Measurements from ENCODE around the gene FGF12.

Gene FGF12

DNA sequence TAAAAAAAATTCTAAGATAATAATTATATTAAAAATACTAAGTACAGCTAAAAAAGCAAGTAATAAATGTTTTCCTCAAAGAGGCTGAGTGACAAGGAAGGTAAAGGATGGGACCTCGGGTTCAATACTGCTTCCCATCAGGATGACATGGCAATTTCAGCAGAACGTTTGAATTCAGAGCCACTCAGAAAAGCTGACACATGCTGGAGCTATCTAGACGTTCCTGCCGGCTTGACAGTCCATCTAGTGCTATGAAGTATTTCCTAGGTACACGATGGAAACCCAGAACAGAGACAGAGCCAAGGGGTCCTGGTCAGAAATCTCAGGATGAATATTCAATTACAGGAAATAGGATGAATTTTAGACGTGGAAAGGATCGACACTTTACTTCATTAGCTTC, 361.8 kb downstream of the FGF12 start:
- Histone ChIP-seq H3K4me2 (ENCODE audit: insufficient read depth, low read length, poor library complexity, severe bottlenecking) (no peak overlapping the region), H3K4me3 (ENCODE audit: low read length in 2 of 2) (no peak overlapping the region), H3K79me1 (ENCODE audit: low read depth, low read length) (no peaks in the 10 kb centered on the region), H3K36me3 (replicated peaks in 1 of 2; ENCODE audit: control insufficient read depth in 2 of 2, insufficient read depth in 2 of 2, low read length in 2 of 2) (no peaks in the 10 kb centered on the region), H2AK5ac (ENCODE audit: low read depth, low read length) (no peak overlapping the region), H3K27ac (replicated peaks; ENCODE audit: low read length) (no peak overlapping the region), H3K23ac (ENCODE audit: low read depth, low read length, poor library complexity) (no peak overlapping the region), H3K9me3 (replicated peaks in 1 of 2; ENCODE audit: control insufficient read depth in 2 of 2, insufficient read depth in 1 of 2, low read depth in 1 of 2, low read length in 2 of 2) (no peaks in the 10 kb centered on the region), H3K18ac (ENCODE audit: low read length) (no peak overlapping the region), H2BK15ac (ENCODE audit: low read length) (no peak overlapping the region), H2BK12ac (ENCODE audit: low read length) (no peak overlapping the region), H3K4me1 (ENCODE audit: control insufficient read depth in 2 of 2, insufficient read depth in 1 of 2, low read depth in 1 of 2, low read length in 2 of 2) (no peaks in the 10 kb centered on the region), H3K27me3 (ENCODE audit: control insufficient read depth in 3 of 3, insufficient read depth in 3 of 3, low read depth in 1 of 3, low read length in 3 of 3) (no peaks in the 10 kb centered on the region), H2BK5ac (ENCODE audit: low read length) (no peak overlapping the region), H2BK120ac (ENCODE audit: low read depth, low read length) (no peak overlapping the region), H3K14ac (ENCODE audit: low read length) (no peak overlapping the region), H3K4ac (ENCODE audit: low read length) (no peak overlapping the region), H2AFZ (ENCODE audit: low read length) (no peak overlapping the region), H3K9ac (ENCODE audit: low read depth, low read length, poor library complexity) (no peak overlapping the region), H4K91ac (ENCODE audit: low read depth, low read length, poor library complexity) (no peak overlapping the region), H4K8ac (ENCODE audit: low read depth, low read length) (no peak overlapping the region)
- no CpG with 5 or more reads among the region's 7 CpGs for WGBS, 2 donors (ENCODE audit: extremely low coverage in 2 of 2, insufficient read length in 2 of 2, insufficient replicate concordance in 1 of 2)
- DNase-seq (ENCODE audit: low spot score) = no peak

DNA sequence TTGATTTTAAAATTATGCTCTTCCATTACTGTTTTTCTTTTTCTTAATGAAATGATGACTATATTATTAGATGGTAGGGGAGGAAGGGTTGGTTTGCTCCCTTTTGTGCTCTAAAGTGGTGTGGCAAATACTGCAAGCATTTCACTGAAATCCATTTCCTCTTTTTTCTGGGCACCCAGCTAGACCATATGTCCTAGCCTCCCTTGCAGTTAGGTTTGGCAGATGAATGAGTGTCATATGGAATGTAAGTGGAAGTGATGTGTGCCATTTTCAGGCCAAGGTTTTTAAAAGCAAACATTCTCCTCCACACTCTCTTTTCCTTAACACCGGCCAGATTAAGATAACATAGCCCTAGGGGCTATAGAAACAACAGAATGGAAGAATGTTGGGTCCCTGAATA, 363.0 kb downstream of the FGF12 start:
- H3K79me1 ChIP-seq (ENCODE audit: low read depth, low read length) = no peaks in the 10 kb centered on the region
- no peak overlapping the region for H2BK15ac ChIP-seq (ENCODE audit: low read length)
- WGBS, 2 donors (ENCODE audit: extremely low coverage in 2 of 2, insufficient read length in 2 of 2, insufficient replicate concordance in 1 of 2) = no CpG with 5 or more reads among the region's 1 CpG
- no peak overlapping the region for H2BK12ac ChIP-seq (ENCODE audit: low read length)
- no peak overlapping the region for H2BK120ac ChIP-seq (ENCODE audit: low read depth, low read length)
- H4K91ac ChIP-seq (ENCODE audit: low read depth, low read length, poor library complexity) = no peak overlapping the region
- no peaks in the 10 kb centered on the region for H3K9me3 ChIP-seq (replicated peaks in 1 of 2; ENCODE audit: control insufficient read depth in 2 of 2, insufficient read depth in 1 of 2, low read depth in 1 of 2, low read length in 2 of 2)
- H2BK5ac ChIP-seq (ENCODE audit: low read length) = no peak overlapping the region
- no peak overlapping the region for H4K8ac ChIP-seq (ENCODE audit: low read depth, low read length)
- H3K4me3 ChIP-seq (ENCODE audit: low read length in 2 of 2) = no peak overlapping the region
- H3K4me1 ChIP-seq (ENCODE audit: control insufficient read depth in 2 of 2, insufficient read depth in 1 of 2, low read depth in 1 of 2, low read length in 2 of 2) = no peaks in the 10 kb centered on the region
- H3K36me3 ChIP-seq (replicated peaks in 1 of 2; ENCODE audit: control insufficient read depth in 2 of 2, insufficient read depth in 2 of 2, low read length in 2 of 2) = peaks cover 0 to 2% of the 10 kb centered on the region in 2 donors
- no peak overlapping the region for H3K27ac ChIP-seq (replicated peaks; ENCODE audit: low read length)
- H2AK5ac ChIP-seq (ENCODE audit: low read depth, low read length) = no peak overlapping the region
- H3K14ac ChIP-seq (ENCODE audit: low read length) = no peak overlapping the region
- H3K23ac ChIP-seq (ENCODE audit: low read depth, low read length, poor library complexity) = no peak overlapping the region
- H3K4ac ChIP-seq (ENCODE audit: low read length) = no peak overlapping the region
- H3K18ac ChIP-seq (ENCODE audit: low read length) = no peak overlapping the region
- no peak overlapping the region for H3K4me2 ChIP-seq (ENCODE audit: insufficient read depth, low read length, poor library complexity, severe bottlenecking)
- H3K9ac ChIP-seq (ENCODE audit: low read depth, low read length, poor library complexity) = no peak overlapping the region
- no peaks in the 10 kb centered on the region for H3K27me3 ChIP-seq (ENCODE audit: control insufficient read depth in 3 of 3, insufficient read depth in 3 of 3, low read depth in 1 of 3, low read length in 3 of 3)
- H2AFZ ChIP-seq (ENCODE audit: low read length) = no peak overlapping the region
- no peak for DNase-seq (ENCODE audit: low spot score)

DNA sequence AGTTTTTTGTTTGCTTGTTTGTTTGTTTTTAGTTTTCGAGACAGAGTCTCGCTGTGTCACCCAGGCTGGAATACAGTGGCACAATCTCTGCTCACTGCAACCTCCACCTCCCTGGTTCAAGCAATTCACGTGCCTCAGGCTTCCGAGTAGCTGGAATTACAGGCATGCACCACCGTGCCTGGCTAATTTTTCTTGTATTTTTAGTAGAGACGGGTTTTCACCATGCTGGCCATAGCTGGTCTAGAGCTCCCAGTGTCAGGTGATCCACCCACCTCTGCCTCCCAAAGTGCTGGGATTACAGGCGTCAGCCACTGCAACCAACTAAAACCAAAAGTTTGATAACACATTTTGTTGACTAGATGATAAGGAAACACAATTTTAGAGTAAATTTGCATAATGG, 372.7 kb downstream of the FGF12 start:
- no peak overlapping the region for H3K4ac ChIP-seq (ENCODE audit: low read length)
- DNase-seq (ENCODE audit: low spot score) = no peak
- H2AK5ac ChIP-seq (ENCODE audit: low read depth, low read length) = no peak overlapping the region
- H4K8ac ChIP-seq (ENCODE audit: low read depth, low read length) = no peak overlapping the region
- no peak overlapping the region for H3K14ac ChIP-seq (ENCODE audit: low read length)
- no CpG with 5 or more reads among the region's 7 CpGs for WGBS, 2 donors (ENCODE audit: extremely low coverage in 2 of 2, insufficient read length in 2 of 2, insufficient replicate concordance in 1 of 2)
- H3K23ac ChIP-seq (ENCODE audit: low read depth, low read length, poor library complexity) = no peak overlapping the region
- H3K27me3 ChIP-seq (ENCODE audit: control insufficient read depth in 3 of 3, insufficient read depth in 3 of 3, low read depth in 1 of 3, low read length in 3 of 3) = no peaks in the 10 kb centered on the region
- H2BK5ac ChIP-seq (ENCODE audit: low read length) = no peak overlapping the region
- no peak overlapping the region for H2BK15ac ChIP-seq (ENCODE audit: low read length)
- H2BK120ac ChIP-seq (ENCODE audit: low read depth, low read length) = no peak overlapping the region
- no peaks in the 10 kb centered on the region for H3K79me1 ChIP-seq (ENCODE audit: low read depth, low read length)
- no peak overlapping the region for H2AFZ ChIP-seq (ENCODE audit: low read length)
- no peak overlapping the region for H3K18ac ChIP-seq (ENCODE audit: low read length)
- H3K9me3 ChIP-seq (replicated peaks in 1 of 2; ENCODE audit: control insufficient read depth in 2 of 2, insufficient read depth in 1 of 2, low read depth in 1 of 2, low read length in 2 of 2) = no peaks in the 10 kb centered on the region
- H3K9ac ChIP-seq (ENCODE audit: low read depth, low read length, poor library complexity) = no peak overlapping the region
- no peaks in the 10 kb centered on the region for H3K4me1 ChIP-seq (ENCODE audit: control insufficient read depth in 2 of 2, insufficient read depth in 1 of 2, low read depth in 1 of 2, low read length in 2 of 2)
- no peak overlapping the region for H2BK12ac ChIP-seq (ENCODE audit: low read length)
- H3K4me3 ChIP-seq (ENCODE audit: low read length in 2 of 2) = no peak overlapping the region
- no peak overlapping the region for H3K4me2 ChIP-seq (ENCODE audit: insufficient read depth, low read length, poor library complexity, severe bottlenecking)
- H3K36me3 ChIP-seq (replicated peaks in 1 of 2; ENCODE audit: control insufficient read depth in 2 of 2, insufficient read depth in 2 of 2, low read length in 2 of 2) = no peaks in the 10 kb centered on the region
- no peak overlapping the region for H3K27ac ChIP-seq (replicated peaks; ENCODE audit: low read length)
- no peak overlapping the region for H4K91ac ChIP-seq (ENCODE audit: low read depth, low read length, poor library complexity)

DNA sequence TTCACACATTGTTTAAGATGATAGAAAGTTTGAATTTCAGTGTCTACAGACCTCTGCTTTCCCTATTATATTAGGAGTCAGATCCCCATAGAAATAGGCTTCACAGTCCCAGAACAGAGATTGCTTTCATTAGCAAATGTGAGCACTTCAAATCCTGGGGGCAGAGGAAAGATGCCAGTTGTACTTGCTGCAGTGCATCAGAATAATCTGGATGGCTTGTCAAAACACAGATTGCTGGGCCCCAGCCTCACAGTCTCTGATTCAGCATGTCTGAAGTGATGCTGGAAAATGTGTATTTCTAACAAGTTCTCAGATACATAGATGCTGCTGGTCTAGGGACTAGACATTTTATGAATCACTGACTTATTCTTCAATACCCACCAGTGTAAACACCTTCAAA, 375.2 kb downstream of the FGF12 start:
- H4K91ac ChIP-seq (ENCODE audit: low read depth, low read length, poor library complexity) = no peak overlapping the region
- no peak overlapping the region for H2BK12ac ChIP-seq (ENCODE audit: low read length)
- no peak overlapping the region for H4K8ac ChIP-seq (ENCODE audit: low read depth, low read length)
- no peak overlapping the region for H3K4me3 ChIP-seq (ENCODE audit: low read length in 2 of 2)
- H3K18ac ChIP-seq (ENCODE audit: low read length) = no peak overlapping the region
- H2AFZ ChIP-seq (ENCODE audit: low read length) = no peak overlapping the region
- H2BK15ac ChIP-seq (ENCODE audit: low read length) = no peak overlapping the region
- no peaks in the 10 kb centered on the region for H3K36me3 ChIP-seq (replicated peaks in 1 of 2; ENCODE audit: control insufficient read depth in 2 of 2, insufficient read depth in 2 of 2, low read length in 2 of 2)
- no peaks in the 10 kb centered on the region for H3K9me3 ChIP-seq (replicated peaks in 1 of 2; ENCODE audit: control insufficient read depth in 2 of 2, insufficient read depth in 1 of 2, low read depth in 1 of 2, low read length in 2 of 2)
- no peak overlapping the region for H3K27ac ChIP-seq (replicated peaks; ENCODE audit: low read length)
- H2AK5ac ChIP-seq (ENCODE audit: low read depth, low read length) = no peak overlapping the region
- H3K79me1 ChIP-seq (ENCODE audit: low read depth, low read length) = no peaks in the 10 kb centered on the region
- H3K4me1 ChIP-seq (ENCODE audit: control insufficient read depth in 2 of 2, insufficient read depth in 1 of 2, low read depth in 1 of 2, low read length in 2 of 2) = no peaks in the 10 kb centered on the region
- no peaks in the 10 kb centered on the region for H3K27me3 ChIP-seq (ENCODE audit: control insufficient read depth in 3 of 3, insufficient read depth in 3 of 3, low read depth in 1 of 3, low read length in 3 of 3)
- H3K4me2 ChIP-seq (ENCODE audit: insufficient read depth, low read length, poor library complexity, severe bottlenecking) = no peak overlapping the region
- no peak overlapping the region for H3K14ac ChIP-seq (ENCODE audit: low read length)
- no peak overlapping the region for H2BK120ac ChIP-seq (ENCODE audit: low read depth, low read length)
- H3K23ac ChIP-seq (ENCODE audit: low read depth, low read length, poor library complexity) = no peak overlapping the region
- no peak for DNase-seq (ENCODE audit: low spot score)
- H3K4ac ChIP-seq (ENCODE audit: low read length) = no peak overlapping the region
- no peak overlapping the region for H2BK5ac ChIP-seq (ENCODE audit: low read length)
- H3K9ac ChIP-seq (ENCODE audit: low read depth, low read length, poor library complexity) = no peak overlapping the region
